SU-DHL-6 (cell line): ENCODE data around the gene OLAH.

ENCODE experiments used
- H2AFZ ChIP-seq: fragments of 200-600 bp; sonication (generic); 2 replicates; pipeline ENCODE4 v1.6.1; 2014; ENCODE audit warnings: low read depth, mild to moderate bottlenecking, moderate library complexity, mixed read lengths, antibody characterized with exemption, low read length; ENCODE audit not compliant: severe bottlenecking
- H3F3A ChIP-seq: fragments of 200-600 bp; shearing (Covaris generic); 2 replicates; pipeline ENCODE4 v1.6.0; 2016; ENCODE audit warnings: antibody characterized with exemption, mild to moderate bottlenecking; ENCODE audit not compliant: insufficient read depth
- H3K27ac ChIP-seq: fragments of 200-600 bp; sonication (generic); 2 replicates; pipeline ENCODE4 v1.5.1; 2016; ENCODE audit warnings: low read depth, mild to moderate bottlenecking, low read length, moderate library complexity, mixed read lengths
- H3K27me3 ChIP-seq: fragments of 200-600 bp; sonication (generic), shearing (Covaris generic); 2 replicates; pipeline ENCODE4 v1.6.0; 2014; ENCODE audit warnings: mild to moderate bottlenecking, low read length
- H3K36me3 ChIP-seq: fragments of 200-600 bp; sonication (generic); 2 replicates; pipeline ENCODE4 v1.6.1; 2014; ENCODE audit warnings: mild to moderate bottlenecking, low read length, mixed read lengths
- H3K4me2 ChIP-seq: fragments of 300-600, 200-600 bp; shearing (Covaris generic), sonication (generic); 2 replicates; pipeline ENCODE4 v1.6.0; 2014; ENCODE audit warnings: low read length, low read depth, mild to moderate bottlenecking; ENCODE audit not compliant: poor library complexity, severe bottlenecking
- H3K4me3 ChIP-seq: fragments of 200-600 bp; sonication (generic); 2 replicates; pipeline ENCODE4 v1.5.1; 2014; ENCODE audit warnings: antibody characterized with exemption, low read length, mild to moderate bottlenecking, mixed read lengths; ENCODE audit not compliant: insufficient read depth, poor library complexity, severe bottlenecking
- H3K79me2 ChIP-seq: fragments of 200-600 bp; sonication (generic); 2 replicates; pipeline ENCODE4 v1.6.1; 2014; ENCODE audit warnings: mild to moderate bottlenecking, low read length, moderate library complexity; ENCODE audit not compliant: insufficient read depth
- H3K9ac ChIP-seq: fragments of 200-600 bp; sonication (generic); 2 replicates; pipeline ENCODE4 v1.7.0; 2014; ENCODE audit warnings: mild to moderate bottlenecking, low read length
- H3K9me2 ChIP-seq: fragments of 200-600 bp; sonication (generic); replicated peaks from 2 replicates; pipeline ENCODE4 v1.6.1; 2014; ENCODE audit warnings: low read length; ENCODE audit not compliant: insufficient read depth
- H3K9me3 ChIP-seq: fragments of 200-600 bp; sonication (generic); 2 replicates; pipeline ENCODE4 v1.6.1; 2014; ENCODE audit warnings: low read length, mixed read lengths; ENCODE audit not compliant: insufficient read depth
- H4K20me1 ChIP-seq: fragments of 200-600 bp; sonication (generic); 2 replicates; pipeline ENCODE4 v1.6.1; 2014; ENCODE audit warnings: low read depth, mild to moderate bottlenecking, antibody characterized with exemption, low read length, moderate library complexity, mixed read lengths
- EZH2phosphoT487 ChIP-seq: fragments of 200-600 bp; sonication (generic), shearing (Covaris generic); conservative IDR thresholded peaks from 2 replicates; pipeline ENCODE4 v1.6.1; 2018; ENCODE audit warnings: mild to moderate bottlenecking, antibody characterized with exemption, low read length, moderate library complexity, mixed read lengths
- TF ChIP-seq, protein P1 (sequence below): fragments of 200-600 bp; sonication (generic); IDR thresholded peaks from one replicate; pipeline ENCODE4 v1.5.1; 2017; ENCODE audit warnings: antibody characterized with exemption, mild to moderate bottlenecking, low read length, moderate library complexity; ENCODE audit not compliant: insufficient read depth, poor library complexity, severe bottlenecking

The OLAH gene

DNA sequence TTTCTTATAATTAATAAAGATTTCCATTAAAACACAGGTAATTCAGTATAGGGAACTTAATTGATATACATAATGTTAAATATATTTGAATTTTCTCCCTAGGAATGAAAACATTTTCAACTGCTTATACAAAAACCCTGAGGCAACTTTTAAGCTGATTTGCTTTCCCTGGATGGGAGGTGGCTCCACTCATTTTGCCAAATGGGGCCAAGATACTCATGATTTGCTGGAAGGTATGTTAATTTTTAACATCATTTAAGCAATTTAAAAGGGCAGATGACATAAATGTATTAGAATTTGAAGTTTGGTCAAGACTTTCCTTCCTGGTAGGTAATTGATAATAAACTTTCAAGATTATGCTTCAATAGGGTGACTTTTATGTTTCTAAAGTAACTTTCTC, 5.8 kb downstream of the OLAH start:
- TF ChIP-seq EZH2phosphoT487: no peak
- TF ChIP-seq, protein P1, sequence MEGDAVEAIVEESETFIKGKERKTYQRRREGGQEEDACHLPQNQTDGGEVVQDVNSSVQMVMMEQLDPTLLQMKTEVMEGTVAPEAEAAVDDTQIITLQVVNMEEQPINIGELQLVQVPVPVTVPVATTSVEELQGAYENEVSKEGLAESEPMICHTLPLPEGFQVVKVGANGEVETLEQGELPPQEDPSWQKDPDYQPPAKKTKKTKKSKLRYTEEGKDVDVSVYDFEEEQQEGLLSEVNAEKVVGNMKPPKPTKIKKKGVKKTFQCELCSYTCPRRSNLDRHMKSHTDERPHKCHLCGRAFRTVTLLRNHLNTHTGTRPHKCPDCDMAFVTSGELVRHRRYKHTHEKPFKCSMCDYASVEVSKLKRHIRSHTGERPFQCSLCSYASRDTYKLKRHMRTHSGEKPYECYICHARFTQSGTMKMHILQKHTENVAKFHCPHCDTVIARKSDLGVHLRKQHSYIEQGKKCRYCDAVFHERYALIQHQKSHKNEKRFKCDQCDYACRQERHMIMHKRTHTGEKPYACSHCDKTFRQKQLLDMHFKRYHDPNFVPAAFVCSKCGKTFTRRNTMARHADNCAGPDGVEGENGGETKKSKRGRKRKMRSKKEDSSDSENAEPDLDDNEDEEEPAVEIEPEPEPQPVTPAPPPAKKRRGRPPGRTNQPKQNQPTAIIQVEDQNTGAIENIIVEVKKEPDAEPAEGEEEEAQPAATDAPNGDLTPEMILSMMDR: no peak

GRCh38 chr10:15052121-15052520, 8.4 kb downstream of the OLAH start:
- Histone ChIP-seq H3K79me2 (no peaks in the 10 kb centered on the region), H4K20me1 (no peaks in the 10 kb centered on the region), H3K27me3 (no peaks in the 10 kb centered on the region), H3K4me2 (no peak overlapping the region), H2AFZ (no peak overlapping the region), H3K36me3 (no peaks in the 10 kb centered on the region), H3K4me3 (no peak overlapping the region), H3K27ac (no peak overlapping the region), H3F3A (no peaks in the 10 kb centered on the region), H3K9me2 (no peaks in the 10 kb centered on the region), H3K9ac (no peak overlapping the region), H3K9me3 (no peaks in the 10 kb centered on the region)
- TF ChIP-seq, protein P1: no peak
- TF ChIP-seq EZH2phosphoT487: no peak

More for the DNA sequence above, 5.8 kb downstream of the OLAH start:
- no peak overlapping the region for H3K4me2 ChIP-seq
- no peak overlapping the region for H3K9ac ChIP-seq
- H3K27me3 ChIP-seq: no peaks in the 10 kb centered on the region
- no peaks in the 10 kb centered on the region for H3F3A ChIP-seq
- no peaks in the 10 kb centered on the region for H3K79me2 ChIP-seq
- no peaks in the 10 kb centered on the region for H4K20me1 ChIP-seq
- no peak overlapping the region for H2AFZ ChIP-seq
- no peak overlapping the region for H3K27ac ChIP-seq
- no peak overlapping the region for H3K4me3 ChIP-seq
- H3K9me2 ChIP-seq: no peaks in the 10 kb centered on the region
- no peaks in the 10 kb centered on the region for H3K9me3 ChIP-seq
- H3K36me3 ChIP-seq: no peaks in the 10 kb centered on the region

GRCh38 chr10:15053061-15053460, 9.3 kb downstream of the OLAH start:
- Histone ChIP-seq H3F3A (no peaks in the 10 kb centered on the region), H3K4me3 (no peak overlapping the region), H3K36me3 (no peaks in the 10 kb centered on the region), H3K27ac (no peak overlapping the region), H3K9ac (no peak overlapping the region), H3K79me2 (no peaks in the 10 kb centered on the region), H3K9me2 (no peaks in the 10 kb centered on the region), H3K4me2 (no peak overlapping the region), H2AFZ (no peak overlapping the region), H4K20me1 (no peaks in the 10 kb centered on the region), H3K27me3 (no peaks in the 10 kb centered on the region), H3K9me3 (no peaks in the 10 kb centered on the region)
- TF ChIP-seq, protein P1: no peak
- TF ChIP-seq EZH2phosphoT487: no peak
